Pulmonary artery endothelial cell (primary cell): ENCODE measurements around the gene NRXN2. TPM values are rescaled to one million over a fixed set of nuclear protein-coding genes. Genes with fewer than 3 reads are reported as not detected.

Experiments used
- DNase-seq: peaks from one replicate; pipeline ENCODE4 v3.0.0-alpha.2; 2011; ENCODE audit warnings: low read depth, low spot score
- total RNA-seq: library from RNA; depleted of rRNA; stranded (reverse); fragments of >200 nt; gene quantifications from 2 replicates; pipeline ENCODE4 v1.2.3, GENCODE V29; 2014

Gene NRXN2
- not detected in 2 replicates for total RNA-seq

DNA sequence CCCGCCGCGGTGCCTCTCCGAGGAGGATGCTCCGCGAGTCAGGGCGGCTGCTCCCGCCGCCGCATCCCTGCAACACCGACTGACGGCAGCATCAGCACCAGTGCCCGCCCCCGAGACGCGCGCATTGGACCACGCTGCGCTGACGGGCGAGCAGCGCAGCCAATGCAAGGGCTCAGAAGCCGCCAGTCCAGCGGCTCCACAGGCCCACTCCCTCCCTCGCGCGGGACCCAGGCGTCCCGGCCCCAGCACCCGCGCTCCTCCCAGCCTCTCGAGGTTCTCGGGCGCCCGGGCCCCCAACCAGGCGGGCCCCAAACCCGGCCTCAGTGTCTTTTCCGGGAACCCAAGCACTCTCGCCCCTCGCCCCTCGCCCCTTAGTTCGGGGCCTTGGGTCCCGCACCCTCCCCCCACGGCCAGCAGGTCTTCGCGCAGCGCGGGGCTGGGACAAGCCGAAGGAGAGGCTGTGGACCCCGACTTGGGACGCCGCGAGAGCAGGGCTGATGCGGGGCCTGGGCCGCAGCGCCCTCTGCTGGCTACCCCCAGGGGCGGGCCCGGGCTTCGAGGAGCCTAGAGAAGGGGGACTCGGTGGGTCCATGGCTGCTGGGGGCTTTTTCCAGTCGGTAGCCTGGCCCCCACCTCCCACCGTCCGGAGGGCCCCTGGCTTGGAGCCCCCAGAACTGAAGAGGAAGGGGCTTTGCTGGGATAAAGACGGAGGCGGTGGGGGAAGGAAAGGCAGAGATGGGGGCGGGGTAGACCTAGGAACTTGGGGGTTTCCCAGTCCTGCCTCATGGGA is at the start of gene NRXN2:
Gene NRXN2 (minus strand): TSS at position 81 of the 790 bp plus-strand sequence. CDS start 9,498 bp downstream, outside the sequence.
- DNase-seq = no peak

- no peak for DNase-seq
These were observed 49.5 kb upstream of the NRXN2 start for GRCh38 chr11:64772303-64773018.

DNA sequence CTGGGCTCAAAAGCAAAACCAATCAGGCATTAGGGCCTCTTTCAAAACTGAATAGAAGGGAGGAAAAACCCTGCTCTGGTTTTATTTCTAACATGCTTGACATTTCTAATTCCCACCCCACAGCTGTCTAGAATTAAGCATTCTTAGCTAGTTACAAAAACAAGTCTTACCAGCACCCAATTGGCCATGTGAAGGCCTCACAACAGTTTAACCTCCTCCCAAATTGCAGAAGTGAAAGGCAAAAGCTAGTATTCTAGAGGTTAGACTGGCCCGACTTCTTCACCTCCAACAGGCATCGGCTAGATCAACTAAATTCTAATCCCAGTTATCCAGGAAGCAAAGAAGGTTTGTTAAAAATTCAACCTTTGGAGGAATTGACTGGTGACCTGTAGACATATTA is 48.9 kb upstream of the NRXN2 start:
- DNase-seq = no peak

GRCh38 chr11:64770120-64770519 is 47.1 kb upstream of the NRXN2 start:
- DNase-seq = no peak

GRCh38 chr11:64769283-64769682 is 46.3 kb upstream of the NRXN2 start:
- DNase-seq = no peak

- no peak for DNase-seq
These were observed 45.3 kb upstream of the NRXN2 start for GRCh38 chr11:64768300-64768694.

DNA sequence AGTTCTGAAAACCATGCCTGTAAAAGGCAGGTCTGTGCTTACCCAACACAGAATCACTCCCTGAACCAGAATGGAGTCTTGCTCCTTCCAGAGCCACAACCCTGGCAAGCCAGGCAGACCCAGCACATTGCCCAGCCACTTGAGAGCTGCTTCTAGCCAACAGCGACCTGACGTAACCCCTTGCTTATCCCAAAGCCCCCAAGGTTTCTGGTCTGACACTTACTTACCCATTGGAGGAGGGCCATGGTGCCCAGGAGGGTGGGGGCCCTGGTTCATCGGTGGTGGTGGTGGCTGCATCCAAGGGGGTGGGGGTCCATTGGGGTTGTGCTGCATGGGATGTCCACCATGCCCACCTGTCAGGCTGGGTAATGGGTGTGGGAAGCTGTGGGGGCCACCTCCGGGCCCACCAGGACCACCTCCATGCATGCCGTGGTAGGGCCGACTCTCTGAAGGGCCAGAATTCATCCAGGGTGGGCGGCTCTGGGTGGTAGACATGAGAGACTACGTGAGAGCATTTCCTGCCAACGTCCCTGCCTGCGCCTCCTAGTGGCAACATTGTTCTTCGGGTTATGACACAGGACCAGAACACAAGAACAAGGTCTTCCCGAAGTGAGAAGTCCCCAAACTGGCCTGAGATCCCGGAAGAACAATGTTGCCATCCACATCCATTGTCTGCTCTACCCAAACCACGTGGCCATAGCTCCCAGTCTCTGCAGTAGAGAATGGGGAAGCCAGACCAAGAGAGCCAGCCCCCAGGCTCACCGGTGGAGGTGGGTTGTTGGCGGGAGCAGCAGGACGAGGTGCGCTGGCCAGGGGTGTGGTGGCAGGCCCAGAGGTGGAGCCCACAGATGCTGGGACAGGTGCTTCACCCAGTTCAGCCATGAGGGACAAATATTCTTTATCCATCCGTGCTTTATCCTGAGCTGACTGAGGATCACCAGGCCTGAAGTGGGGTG is 44.6 kb upstream of the NRXN2 start:
- DNase-seq = peak; percentile 48

DNA sequence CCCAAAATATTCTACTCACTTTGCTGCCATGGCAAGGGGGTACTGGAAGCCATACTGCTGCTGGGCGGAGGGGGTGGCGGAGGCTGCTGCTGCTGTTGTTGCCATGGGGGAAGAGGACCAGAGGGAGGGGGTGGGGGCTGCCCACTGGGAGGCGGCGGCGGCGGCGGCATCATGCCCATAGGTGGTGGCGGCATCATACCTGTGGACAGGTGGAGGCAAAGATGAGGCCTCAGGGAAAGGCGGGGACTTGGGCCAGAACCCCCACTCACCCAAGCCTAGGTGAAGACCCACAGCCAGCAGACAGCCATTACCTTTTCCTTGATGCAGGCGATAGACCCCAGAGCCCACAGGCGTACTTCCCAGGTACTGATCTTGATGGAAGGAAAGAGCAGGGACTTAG is 43.9 kb upstream of the NRXN2 start:
- no peak for DNase-seq

GRCh38 chr11:64765851-64766665 is 43.1 kb upstream of the NRXN2 start:
- no peak for DNase-seq

DNA sequence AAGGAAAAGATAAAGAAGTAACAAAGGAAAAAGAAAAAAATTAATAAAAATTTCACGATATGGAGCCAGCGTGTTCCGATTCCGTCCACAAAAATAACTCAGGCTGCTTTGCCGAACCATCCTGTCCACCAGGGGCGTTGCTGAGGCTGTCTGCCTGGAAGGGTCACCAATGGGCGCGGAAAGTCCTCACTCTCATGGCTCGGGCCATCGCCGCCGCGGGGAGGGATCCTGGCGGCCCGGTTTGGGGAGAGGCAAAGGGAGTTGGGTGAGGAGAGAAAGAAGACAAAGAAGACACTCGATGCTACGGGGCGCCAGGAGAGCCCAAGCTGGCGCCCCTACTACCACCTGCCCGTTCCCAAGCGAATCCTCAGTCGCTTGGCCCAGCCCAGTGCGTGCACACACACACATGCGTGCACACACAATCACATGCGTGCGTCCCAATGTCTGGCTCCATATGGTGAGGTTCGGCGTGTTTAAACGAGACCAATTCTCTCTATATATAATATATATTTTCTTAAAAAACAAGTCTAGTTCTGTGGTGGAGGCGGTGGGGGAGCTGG is 42.4 kb upstream of the NRXN2 start:
- no peak for DNase-seq

GRCh38 chr11:64764753-64765152 is 41.8 kb upstream of the NRXN2 start:
- no peak for DNase-seq

DNA sequence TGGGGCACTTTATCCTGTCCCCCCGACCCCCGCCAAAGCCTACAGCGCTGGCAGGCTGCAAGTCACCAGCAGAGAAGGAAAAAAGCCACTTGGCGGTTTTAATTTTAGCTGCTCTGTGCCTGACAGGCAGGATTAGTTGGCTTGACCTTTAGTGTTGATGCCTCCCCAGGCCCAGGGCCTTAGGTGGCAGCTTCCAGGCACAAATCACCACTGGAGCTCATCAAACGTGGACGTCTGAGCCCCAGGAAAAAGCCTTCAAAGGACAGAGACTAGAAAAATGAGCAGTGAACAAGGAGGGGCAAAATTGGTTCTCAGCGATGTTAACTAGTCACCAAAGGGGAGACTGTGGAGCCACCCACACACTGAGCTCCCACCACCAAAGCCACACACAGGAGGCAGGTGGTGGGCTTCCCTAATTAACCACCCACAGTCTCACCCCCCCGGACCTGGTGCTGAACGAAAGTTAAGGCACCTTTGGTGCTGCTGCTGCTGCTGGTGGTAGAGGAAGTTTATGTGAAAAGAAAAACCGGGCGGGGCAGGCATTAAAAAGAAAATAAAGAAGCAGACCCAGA is 41.1 kb upstream of the NRXN2 start:
- no peak for DNase-seq

- no peak for DNase-seq
These were observed 40.6 kb upstream of the NRXN2 start for GRCh38 chr11:64763526-64764039.

DNA sequence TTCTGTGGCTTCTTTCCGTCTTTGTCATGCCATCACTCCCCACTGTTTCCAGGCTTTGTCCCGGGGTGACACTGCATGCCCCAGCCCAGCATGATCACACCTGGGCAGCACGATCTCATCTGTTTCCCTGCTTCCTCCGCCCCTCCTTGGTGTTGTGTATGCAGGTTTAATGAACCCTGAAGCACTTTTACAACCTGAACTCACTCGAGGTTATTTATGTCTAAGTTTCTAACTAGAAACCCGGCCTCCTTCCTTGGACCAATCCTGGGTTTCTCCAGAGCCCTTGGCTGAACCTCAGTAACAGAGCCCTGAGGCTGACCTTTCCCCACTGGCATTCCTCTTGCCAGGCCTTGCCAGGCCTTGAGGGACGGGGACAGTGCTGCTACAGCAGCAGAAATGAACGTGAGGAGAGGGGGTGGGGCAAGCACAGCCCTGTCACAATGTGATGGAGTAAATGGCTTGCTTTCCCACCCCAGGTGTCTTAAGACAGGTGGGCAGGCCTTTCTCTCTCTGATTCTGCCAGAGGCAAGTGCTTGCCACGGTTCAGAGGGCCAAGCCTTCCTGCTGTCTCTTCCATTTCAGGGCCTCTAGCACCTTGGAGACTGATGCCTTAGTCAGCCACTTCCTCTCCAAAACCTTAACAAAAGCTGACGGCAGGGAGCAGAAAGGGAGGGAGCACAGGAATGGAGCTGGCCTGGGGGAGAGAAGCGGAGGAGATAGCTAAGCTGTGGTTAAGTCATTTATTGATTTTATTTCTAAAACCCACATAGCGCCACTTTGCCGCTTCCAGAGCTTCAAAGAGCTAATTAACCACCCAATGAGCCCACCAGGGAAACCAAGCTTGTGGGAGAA is 39.9 kb upstream of the NRXN2 start:
- DNase-seq = peak; percentile 53

GRCh38 chr11:64762277-64762673 is 39.3 kb upstream of the NRXN2 start:
- DNase-seq = no peak

GRCh38 chr11:64760759-64761420 is 37.9 kb upstream of the NRXN2 start:
- DNase-seq = no peak

GRCh38 chr11:64759722-64760719 is 37.0 kb upstream of the NRXN2 start, which contains the start of gene PYGM:
PYGM (minus strand) TSS chr11:64759974; CDS start chr11:64759898, 76 bp downstream.
- DNase-seq = no peak
